K562 (cell line): ENCODE data around the gene KCP. TPM values are rescaled to one million over a fixed set of nuclear protein-coding genes. Genes with fewer than 3 reads are reported as not detected.

ENCODE experiments used
- AFF4 ChIP-seq: sonication (generic); formaldehyde crosslinking; IDR thresholded peaks from 2 replicates; pipeline ENCODE4 v1.8.0; 2023; ENCODE audit warnings: mild to moderate bottlenecking, missing genetic modification reagents
- BRD9 ChIP-seq: fragments of 450-650 bp; IDR thresholded peaks from 2 replicates; pipeline ENCODE4 v1.6.1; 2018; ENCODE audit warnings: low read depth; ENCODE audit not compliant: partially characterized antibody
- MED1 ChIP-seq: sonication (generic); formaldehyde crosslinking; IDR thresholded peaks from 2 replicates; pipeline ENCODE4 v1.8.1; 2023; ENCODE audit warnings: missing genetic modification reagents, borderline replicate concordance
- PPARD ChIP-seq: fragments of 250-450 bp; sonication (Bioruptor Pico); IDR thresholded peaks from 2 replicates; pipeline ENCODE4 v1.8.0; 2022; ENCODE audit warnings: inconsistent platforms, mild to moderate bottlenecking, moderate library complexity
- THAP12 ChIP-seq: fragments of 250-450 bp; sonication (Bioruptor Pico); IDR thresholded peaks from 2 replicates; pipeline ENCODE4 v1.9.0; 2021; ENCODE audit warnings: mild to moderate bottlenecking, inconsistent platforms
- ZBTB40 ChIP-seq, 2 experiments: fragments of 450-650 bp in 1 of 2; sonication (generic) in 1 of 2; formaldehyde crosslinking in 1 of 2; IDR thresholded peaks; 2 replicates each; pipeline versions ENCODE4 v1.7.1 to v1.9.0; 2016 to 2022; ENCODE audit warnings: inconsistent platforms in 1 of 2, mild to moderate bottlenecking in 1 of 2, missing genetic modification reagents in 1 of 2
- ZNF174 ChIP-seq: fragments of 250-450 bp; sonication (Bioruptor Pico); IDR thresholded peaks from 2 replicates; pipeline ENCODE4 v1.4.0; 2020; ENCODE audit warnings: mild to moderate bottlenecking
- ZNF197 ChIP-seq: fragments of 200-800 bp; sonication (Bioruptor generic); IDR thresholded peaks from 2 replicates; pipeline ENCODE4 v1.6.1; 2016; ENCODE audit warnings: low read depth, missing genetic modification characterization, missing compliant biosample characterization
- ZNF507 ChIP-seq: conservative IDR thresholded peaks from 2 replicates; pipeline ENCODE4 v1.6.1; 2017; ENCODE audit warnings: missing genetic modification characterization, missing compliant biosample characterization
- polyA plus RNA-seq, 8 experiments: library from polyadenylated mRNA; depleted of rRNA in 4 of 8; stranded (reverse) in 5 of 8; unstranded in 3 of 8; fragments of >200 nt; fragmentation: Nextera tagmentation in 2 of 8; fragmentation: Illumina TruSeq in 1 of 8; extraction: Ambion mirVana in 2 of 8; extraction: Trizol in 1 of 8; gene quantifications; 2 replicates each; pipeline versions ENCODE4 v1.2.1 to v1.2.3, GENCODE V29; 2011 to 2014; ENCODE audit warnings: inconsistent platforms in 1 of 8, missing spikeins in 1 of 8
- total RNA-seq, 7 experiments: library from RNA; depleted of rRNA in 6 of 7; stranded (reverse); fragments of >200 nt in 6 of 7; fragmentation: Illumina TruSeq in 2 of 7; extraction: Trizol in 2 of 7; gene quantifications; 2 replicates each; pipeline versions ENCODE4 v1.2.1 to v1.2.3, GENCODE V29; 2011 to 2021; ENCODE audit warnings: low replicate concordance in 1 of 7
- TF ChIP-seq, protein P1 (sequence below): fragments of 250-450 bp; sonication (Bioruptor Pico); IDR thresholded peaks from 2 replicates; pipeline ENCODE4 v1.8.0; 2021; ENCODE audit warnings: mild to moderate bottlenecking, moderate library complexity

Gene KCP
- total and polyA plus RNA-seq, 9 of the 15 experiments (the other 6 are each of a cell fraction or from before 2014, with no cell fraction given) = 0.06 to 0.17 (median 0.12) TPM; not detected in 3

DNA sequence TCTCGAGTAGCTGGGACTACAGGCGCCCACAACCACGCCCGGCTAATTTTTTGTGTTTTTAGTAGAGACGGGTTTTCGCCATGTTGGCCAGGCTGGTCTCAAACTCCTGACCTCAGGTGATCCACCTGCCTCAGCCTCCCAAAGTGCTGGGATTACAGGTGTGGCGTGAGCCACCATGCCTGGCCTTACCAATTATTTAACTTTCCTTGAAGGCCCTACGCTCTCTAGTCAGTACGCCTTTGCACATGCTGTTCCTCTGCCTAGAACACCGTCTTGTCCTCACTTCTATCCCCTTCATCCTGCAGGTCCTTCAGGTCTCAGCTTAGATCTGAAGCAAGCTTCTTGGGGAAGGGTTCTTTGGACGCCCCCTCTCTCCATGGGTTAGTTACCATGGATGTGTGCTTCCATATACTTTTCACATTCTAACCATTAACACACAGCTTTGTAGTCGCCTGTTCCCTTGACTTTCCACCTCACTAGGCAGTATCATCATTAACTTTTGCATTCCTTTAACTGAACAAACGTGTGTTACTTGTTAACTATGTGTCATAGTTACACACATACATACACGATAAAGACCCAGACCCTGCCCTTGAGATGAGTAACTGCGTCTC, 48.4 kb downstream of the KCP start (continued):
- peak; percentile 68 for TF ChIP-seq ZBTB40 (IDR thresholded peaks at IDR 0.05)
- TF ChIP-seq ZBTB40 (CRISPR knock-in tag; IDR thresholded peaks at IDR 0.05) = no peak
- TF ChIP-seq BRD9 = no peak
- TF ChIP-seq AFF4 (CRISPR knock-in tag) = no peak
- TF ChIP-seq MED1 (CRISPR knock-in tag) = no peak
- no peak for TF ChIP-seq ZNF174
- TF ChIP-seq ZNF197 (CRISPR knock-in tag) = no peak
- TF ChIP-seq, protein P1, sequence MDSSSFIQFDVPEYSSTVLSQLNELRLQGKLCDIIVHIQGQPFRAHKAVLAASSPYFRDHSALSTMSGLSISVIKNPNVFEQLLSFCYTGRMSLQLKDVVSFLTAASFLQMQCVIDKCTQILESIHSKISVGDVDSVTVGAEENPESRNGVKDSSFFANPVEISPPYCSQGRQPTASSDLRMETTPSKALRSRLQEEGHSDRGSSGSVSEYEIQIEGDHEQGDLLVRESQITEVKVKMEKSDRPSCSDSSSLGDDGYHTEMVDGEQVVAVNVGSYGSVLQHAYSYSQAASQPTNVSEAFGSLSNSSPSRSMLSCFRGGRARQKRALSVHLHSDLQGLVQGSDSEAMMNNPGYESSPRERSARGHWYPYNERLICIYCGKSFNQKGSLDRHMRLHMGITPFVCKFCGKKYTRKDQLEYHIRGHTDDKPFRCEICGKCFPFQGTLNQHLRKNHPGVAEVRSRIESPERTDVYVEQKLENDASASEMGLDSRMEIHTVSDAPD (CRISPR knock-in tag) = no peak
- no peak for TF ChIP-seq ZNF507 (tag)
- no peak for TF ChIP-seq THAP12
- TF ChIP-seq PPARD (CRISPR knock-in tag) = no peak
